ENCODE data around the gene ZNF813. TPM values are rescaled to one million over a fixed set of nuclear protein-coding genes. Genes with fewer than 3 reads are reported as not detected.
"Not testable (repeated sequence)": the region's sequence is repeated elsewhere in the genome, so short reads cannot be mapped to it uniquely, and the experiment has no call there.

ZNF813 gene
- total and polyA plus RNA-seq, 10 donors: 1.1 to 7.5 (median 4.4) TPM

DNA sequence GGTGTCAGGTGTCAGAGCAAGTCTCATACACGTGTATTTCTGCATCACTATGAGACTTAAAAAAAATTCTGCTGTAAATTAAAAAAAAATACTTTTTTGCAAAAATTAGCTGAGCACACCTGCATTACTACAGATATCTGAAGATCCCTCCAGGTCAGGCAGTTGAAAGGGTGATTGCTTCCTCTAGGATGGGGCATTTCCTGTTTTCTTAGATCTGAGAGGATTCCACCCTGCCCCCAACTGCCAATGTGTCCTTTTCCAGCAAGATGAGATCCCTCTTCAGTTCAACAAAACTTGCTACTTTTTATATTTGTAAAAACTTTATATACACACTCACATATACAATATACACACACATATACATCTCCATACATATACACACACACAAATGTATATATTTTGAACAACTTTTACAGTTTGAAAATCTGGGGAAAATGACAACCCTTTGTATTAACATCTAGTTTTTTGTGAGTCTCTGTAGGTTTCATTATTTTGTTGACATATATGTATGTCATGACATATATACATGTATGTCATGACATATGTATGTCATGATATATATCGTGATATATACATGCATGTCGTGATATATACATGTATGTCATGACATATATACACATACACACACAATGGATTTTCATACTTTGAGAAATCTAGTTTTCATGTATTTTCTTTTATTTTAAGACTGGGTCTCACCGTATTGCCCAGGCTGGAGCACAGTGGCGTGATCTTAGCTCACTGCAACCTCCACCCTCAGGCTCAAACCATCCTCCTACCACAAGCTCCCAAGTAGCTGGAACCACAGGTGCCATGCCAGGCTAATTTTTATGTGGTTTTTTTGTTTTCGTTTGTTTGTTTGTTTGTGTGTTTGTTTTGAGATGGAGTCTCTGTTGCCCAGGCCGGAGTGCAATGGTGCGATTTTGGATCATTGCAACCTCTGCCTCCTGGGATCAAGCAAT is 17.8 kb downstream of the ZNF813 start:
- H3K36me3 ChIP-seq: peaks cover 14 to 97% (median 65%) of the 10 kb centered on the region in 6 donors
- peaks cover 10 to 100% (median 97%) of the 10 kb centered on the region in 8 donors for H3K9me3 ChIP-seq
- 79 to 99% (median 82%) methylated on average over 8 of the region's 8 CpGs for WGBS, 5 donors
- no peaks in the 10 kb centered on the region for H3K27me3 ChIP-seq (replicated peaks in 1 of 7)
- no peaks in the 10 kb centered on the region for H3K4me1 ChIP-seq
- no peak for TF ChIP-seq POLR2A (IDR thresholded peaks at IDR 0.05)
- TF ChIP-seq POLR2AphosphoS5 (IDR thresholded peaks at IDR 0.05): no peak
- TF ChIP-seq, protein P1, sequence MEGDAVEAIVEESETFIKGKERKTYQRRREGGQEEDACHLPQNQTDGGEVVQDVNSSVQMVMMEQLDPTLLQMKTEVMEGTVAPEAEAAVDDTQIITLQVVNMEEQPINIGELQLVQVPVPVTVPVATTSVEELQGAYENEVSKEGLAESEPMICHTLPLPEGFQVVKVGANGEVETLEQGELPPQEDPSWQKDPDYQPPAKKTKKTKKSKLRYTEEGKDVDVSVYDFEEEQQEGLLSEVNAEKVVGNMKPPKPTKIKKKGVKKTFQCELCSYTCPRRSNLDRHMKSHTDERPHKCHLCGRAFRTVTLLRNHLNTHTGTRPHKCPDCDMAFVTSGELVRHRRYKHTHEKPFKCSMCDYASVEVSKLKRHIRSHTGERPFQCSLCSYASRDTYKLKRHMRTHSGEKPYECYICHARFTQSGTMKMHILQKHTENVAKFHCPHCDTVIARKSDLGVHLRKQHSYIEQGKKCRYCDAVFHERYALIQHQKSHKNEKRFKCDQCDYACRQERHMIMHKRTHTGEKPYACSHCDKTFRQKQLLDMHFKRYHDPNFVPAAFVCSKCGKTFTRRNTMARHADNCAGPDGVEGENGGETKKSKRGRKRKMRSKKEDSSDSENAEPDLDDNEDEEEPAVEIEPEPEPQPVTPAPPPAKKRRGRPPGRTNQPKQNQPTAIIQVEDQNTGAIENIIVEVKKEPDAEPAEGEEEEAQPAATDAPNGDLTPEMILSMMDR (IDR thresholded peaks at IDR 0.05 in 8 of 11, conservative IDR thresholded peaks at IDR 0.05 in 3 of 11): no peak
- no peak overlapping the region for H3K27ac ChIP-seq
- DNase-seq: no peak
- no peak overlapping the region for H3K4me3 ChIP-seq
- intact Hi-C loops (cut with DNase I; ENCODE audit: low total_unique reads): no loop called here

DNA sequence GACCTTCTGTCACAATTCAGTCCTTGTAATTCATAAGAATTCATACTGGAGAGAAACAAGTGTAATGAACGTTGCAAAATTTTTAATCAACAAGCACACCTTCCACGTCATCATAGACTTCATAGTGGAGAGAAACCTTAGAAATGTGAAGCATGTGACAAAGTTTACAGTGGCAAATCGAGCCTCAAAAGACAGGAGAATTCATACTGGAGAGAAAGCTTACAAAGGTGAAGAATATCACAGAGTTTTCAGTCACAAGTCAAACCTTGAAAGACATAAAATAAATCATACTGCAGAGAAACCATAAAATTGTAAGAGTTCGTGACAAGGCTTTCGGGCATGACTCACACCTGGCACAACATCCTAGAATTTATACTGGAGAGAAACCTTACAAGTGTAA is 24.6 kb downstream of the ZNF813 start:
- Histone ChIP-seq H3K36me3 (peaks cover 14 to 69% (median 46%) of the 10 kb centered on the region in 6 donors), H3K4me1 (no peaks in the 10 kb centered on the region), H3K27ac (no peak overlapping the region), H3K9me3 (peaks cover 8 to 100% (median 98%) of the 10 kb centered on the region in 8 donors), H3K4me3 (no peak overlapping the region), H3K27me3 (replicated peaks in 1 of 7) (no peaks in the 10 kb centered on the region)
- intact Hi-C loops (cut with DNase I; ENCODE audit: low total_unique reads): no loop called here
- TF ChIP-seq POLR2A (IDR thresholded peaks at IDR 0.05) (no peak), POLR2AphosphoS5 (IDR thresholded peaks at IDR 0.05) (no peak)
- TF ChIP-seq, protein P1 (IDR thresholded peaks at IDR 0.05 in 8 of 11, conservative IDR thresholded peaks at IDR 0.05 in 3 of 11): no peak
- 92 to 99% (median 95%) methylated on average over 5 of the region's 5 CpGs for WGBS, 5 donors
- no peak for DNase-seq

DNA sequence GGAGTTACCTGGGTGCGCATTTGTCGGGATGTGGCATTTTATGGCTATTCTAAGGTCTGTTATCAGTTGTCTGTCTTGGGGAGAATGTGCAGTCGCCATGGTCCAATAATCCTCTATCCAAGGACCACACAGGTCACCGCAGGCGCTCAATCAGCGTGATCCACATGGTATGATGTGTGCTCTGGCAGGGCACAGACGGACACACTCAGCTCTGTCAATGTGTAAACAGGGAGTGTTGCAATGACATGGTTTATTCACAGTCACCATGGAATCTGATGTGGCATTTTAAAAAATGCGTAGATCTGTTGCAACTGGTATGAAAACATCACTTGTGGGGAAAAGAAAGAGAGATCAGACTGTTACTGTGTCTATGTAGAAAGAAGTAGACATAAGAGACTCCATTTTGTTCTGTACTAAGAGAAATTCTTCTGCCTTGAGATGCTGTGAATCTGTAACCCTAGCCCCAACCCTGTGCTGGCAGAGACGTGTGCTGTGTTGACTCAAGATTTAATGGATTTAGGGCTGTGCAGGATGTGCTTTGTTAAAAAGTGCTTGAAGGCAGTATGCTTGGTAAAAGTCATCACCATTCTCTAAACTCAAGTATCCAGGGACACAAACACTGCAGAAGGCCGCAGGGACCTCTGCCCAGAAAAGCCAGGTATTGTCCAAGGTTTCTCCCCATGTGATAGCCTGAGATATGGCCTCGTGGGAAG is 29.9 kb downstream of the ZNF813 start:
- H3K9me3 ChIP-seq: peaks cover 3 to 88% (median 59%) of the 10 kb centered on the region in 8 donors
- DNase-seq; intact Hi-C loops (cut with DNase I; ENCODE audit: low total_unique reads): not testable (repeated sequence)

DNA sequence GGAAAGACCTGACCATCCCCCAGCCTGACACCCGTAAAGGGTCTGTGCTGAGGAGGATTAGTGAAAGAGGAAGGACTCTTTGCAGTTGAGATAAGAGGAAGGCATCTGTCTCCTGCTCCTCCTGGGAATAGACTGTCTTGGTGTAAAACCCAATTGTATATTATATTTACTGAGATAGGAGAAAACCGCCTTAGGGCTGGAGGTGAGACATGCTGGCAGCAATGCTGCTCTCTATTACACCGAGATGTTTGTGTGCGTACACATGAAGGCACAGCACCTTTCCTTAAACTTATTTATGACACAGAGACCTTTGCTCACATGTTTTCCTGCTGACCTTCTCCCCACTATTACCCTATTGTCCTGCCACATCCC is 30.5 kb downstream of the ZNF813 start:
- H3K4me3 ChIP-seq; H3K27me3 ChIP-seq (replicated peaks in 1 of 7); intact Hi-C loops (cut with DNase I; ENCODE audit: low total_unique reads); H3K4me1 ChIP-seq; DNase-seq; H3K27ac ChIP-seq: not testable (repeated sequence)
- WGBS, 5 donors: 48 to 58% (median 53%) methylated on average over 4 of the region's 4 CpGs
- Histone ChIP-seq H3K9me3 (peaks cover 2 to 82% (median 53%) of the 10 kb centered on the region in 8 donors), H3K36me3 (peaks cover 0 to 13% (median 2%) of the 10 kb centered on the region in 6 donors)

More for the DNA sequence above, 29.9 kb downstream of the ZNF813 start:
- H3K36me3 ChIP-seq: peaks cover 0 to 17% (median 2%) of the 10 kb centered on the region in 6 donors
- 63 to 70% (median 68%) methylated on average over 11 of the region's 11 CpGs for WGBS, 5 donors
- H3K27ac ChIP-seq; H3K4me3 ChIP-seq; H3K4me1 ChIP-seq; H3K27me3 ChIP-seq (replicated peaks in 1 of 7): not testable (repeated sequence)

DNA sequence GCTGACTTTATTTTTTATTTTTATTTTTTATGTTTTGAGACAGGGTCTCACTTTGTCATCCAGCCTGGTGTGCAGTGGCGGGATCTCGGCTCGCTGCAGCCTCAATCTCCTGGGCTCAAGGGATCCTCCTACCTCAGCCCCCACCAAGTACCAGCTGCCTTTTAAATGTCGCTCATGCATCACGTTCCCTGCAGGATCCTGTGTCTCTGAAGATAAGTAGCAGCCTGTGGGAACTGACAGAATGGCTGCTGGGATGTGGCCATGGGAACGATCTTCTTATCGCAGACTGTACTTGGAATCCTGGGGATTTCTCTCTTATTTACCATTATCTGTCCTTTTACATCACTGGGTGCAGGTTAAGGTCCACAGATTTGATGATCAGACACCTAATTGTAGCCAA is 35.6 kb downstream of the ZNF813 start:
- H3K4me3 ChIP-seq; intact Hi-C loops (cut with DNase I; ENCODE audit: low total_unique reads): not testable (repeated sequence)
- 36 to 62% (median 54%) methylated on average over 7 of the region's 7 CpGs for WGBS, 5 donors

DNA sequence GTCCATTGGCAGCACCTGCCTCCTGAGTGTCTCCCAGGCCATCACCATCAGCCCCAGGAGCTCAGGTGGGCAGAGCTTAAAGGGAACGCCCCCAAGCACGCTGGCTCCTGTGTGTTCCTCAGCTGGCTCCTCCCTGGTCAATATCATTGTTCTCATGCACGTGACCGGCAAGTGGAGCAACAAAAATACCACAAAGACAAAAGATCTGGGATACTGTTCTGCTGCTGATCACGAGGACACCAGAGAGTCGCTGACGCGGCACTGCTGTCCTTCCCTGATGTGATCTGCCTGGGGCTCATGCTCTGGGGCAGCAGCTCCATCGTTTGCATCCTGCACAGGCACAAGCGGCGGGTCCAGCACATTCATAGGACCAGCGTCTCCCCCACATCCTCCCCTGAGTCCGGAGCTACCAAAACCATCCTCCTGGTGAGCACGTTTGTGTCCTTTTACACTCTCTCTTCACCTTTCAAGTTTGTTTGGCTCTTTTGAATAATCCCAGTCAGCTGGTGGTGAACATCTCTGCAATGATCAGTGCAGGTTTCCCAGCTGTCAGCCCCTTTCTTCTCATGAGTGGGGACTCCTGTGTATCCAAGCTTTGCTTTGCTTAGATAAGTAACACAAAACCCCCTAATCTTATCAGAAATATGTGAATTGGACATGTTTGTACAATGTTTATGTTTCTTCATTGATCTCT is 36.3 kb downstream of the ZNF813 start:
- DNase-seq; H3K4me3 ChIP-seq; H3K4me1 ChIP-seq; intact Hi-C loops (cut with DNase I; ENCODE audit: low total_unique reads); H3K27ac ChIP-seq; H3K36me3 ChIP-seq: not testable (repeated sequence)
- WGBS, 5 donors: 5 to 25% (median 7%) methylated on average over 1 to 11 of the region's 14 CpGs
- Histone ChIP-seq H3K27me3 (replicated peaks in 1 of 7) (peaks cover 0 to 19% (median 0%) of the 10 kb centered on the region in 7 donors), H3K9me3 (peaks cover 0 to 38% (median 5%) of the 10 kb centered on the region in 8 donors)

More for the DNA sequence above, 35.6 kb downstream of the ZNF813 start:
- Histone ChIP-seq H3K9me3 (peaks cover 0 to 45% (median 10%) of the 10 kb centered on the region in 8 donors), H3K27me3 (replicated peaks in 1 of 7) (peaks cover 0 to 19% (median 0%) of the 10 kb centered on the region in 7 donors)
- not testable (repeated sequence) for DNase-seq, H3K36me3 ChIP-seq, H3K4me1 ChIP-seq, H3K27ac ChIP-seq

DNA sequence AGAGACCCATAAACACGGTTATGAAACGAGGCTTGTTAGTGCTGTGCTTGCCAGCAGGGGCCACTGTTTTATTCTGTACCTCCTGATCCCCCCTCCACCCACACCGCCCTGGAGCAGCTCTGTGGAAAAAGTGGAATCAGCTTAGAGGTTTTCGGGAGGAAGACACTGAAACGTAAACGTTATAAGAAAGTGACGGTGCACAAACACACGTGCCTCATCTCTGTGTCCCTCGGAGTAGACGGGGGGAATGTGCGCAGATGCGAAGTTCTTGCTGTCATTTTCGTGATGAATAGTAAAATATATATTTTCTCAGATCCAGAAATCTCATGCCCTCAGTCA is 36.8 kb downstream of the ZNF813 start:
- H3K4me1 ChIP-seq; H3K36me3 ChIP-seq; H3K27ac ChIP-seq; DNase-seq; H3K4me3 ChIP-seq; intact Hi-C loops (cut with DNase I; ENCODE audit: low total_unique reads): not testable (repeated sequence)
- Histone ChIP-seq H3K9me3 (peaks cover 0 to 34% (median 5%) of the 10 kb centered on the region in 8 donors), H3K27me3 (replicated peaks in 1 of 7) (peaks cover 0 to 19% (median 0%) of the 10 kb centered on the region in 7 donors)
- WGBS, 5 donors: 19 to 26% (median 25%) methylated on average over 11 to 13 of the region's 13 CpGs

Measured in spleen (tissue), 11 donors.